Measurements from ENCODE around the gene CACNA1B.

GRCh38 chr9:138003485-138004190 lies 126.1 kb downstream of the CACNA1B start:
- TF ChIP-seq CTCF (IDR thresholded peaks at IDR 0.05 in 2 of 3, conservative IDR thresholded peaks at IDR 0.05 in 1 of 3; ENCODE audit: insufficient read depth in 2 of 3, low read depth in 1 of 3, low read length in 3 of 3) = no peak
- no peak for TF ChIP-seq ZNF324 (CRISPR knock-in tag; IDR thresholded peaks at IDR 0.05)
- TF ChIP-seq ZNF695 (CRISPR knock-in tag; IDR thresholded peaks at IDR 0.05) = no peak
- no peak for TF ChIP-seq NFIC (IDR thresholded peaks at IDR 0.05)
- no peak for TF ChIP-seq SIRT6 (IDR thresholded peaks at IDR 0.05; ENCODE audit: low read depth, low read length)
- no peak for TF ChIP-seq CEBPB (tag; IDR thresholded peaks at IDR 0.05)
- TF ChIP-seq POLR2A (conservative IDR thresholded peaks at IDR 0.05) = no peak
- no peak for TF ChIP-seq USF2 (CRISPR knock-in tag; IDR thresholded peaks at IDR 0.05)
